Measurements from ENCODE around the gene CXCR5.

- no peak for TF ChIP-seq ZNF384 (IDR thresholded peaks at IDR 0.05)
- no peak for TF ChIP-seq FOXM1 (IDR thresholded peaks at IDR 0.05; ENCODE audit: borderline replicate concordance)
These were observed 41.3 kb upstream of the CXCR5 start for GRCh38 chr11:118842369-118842768.

Measured in HEK293T (cell line).